Forelimb muscle (tissue), 1 donor: ENCODE measurements around the gene GLUL. TPM values are rescaled to one million over a fixed set of nuclear protein-coding genes. Genes with fewer than 3 reads are reported as not detected.
"Not testable (repeated sequence)": the region's sequence is repeated elsewhere in the genome, so short reads cannot be mapped to it uniquely, and the experiment has no call there.

ENCODE experiments used
- DNase-seq: peaks from one replicate; pipeline ENCODE4 v3.0.0-alpha.2; 2013; ENCODE audit warnings: low read depth
- polyA plus RNA-seq: library from polyadenylated mRNA; unstranded; fragments of 120-200 nt; gene quantifications from one replicate; pipeline ENCODE4 v1.2.1, GENCODE V29; 2013; ENCODE audit not compliant: insufficient read length

GLUL gene
- polyA plus RNA-seq, 1 donor: 438 TPM

- DNase-seq: no peak
Measured at GRCh38 chr1:182394055-182394775, 2.6 kb upstream of the GLUL start.

GRCh38 chr1:182392050-182393028, 749 bp upstream of the GLUL start:
- DNase-seq: no peak

GRCh38 chr1:182391028-182391361, 595 bp downstream of the GLUL start:
- DNase-seq: no peak

GRCh38 chr1:182389619-182390047, 2.0 kb downstream of the GLUL start:
- no peak for DNase-seq

GRCh38 chr1:182388392-182389134, 3.0 kb downstream of the GLUL start:
- DNase-seq: no peak

GRCh38 chr1:182387566-182387965, 4.0 kb downstream of the GLUL start:
- no peak for DNase-seq

- no peak for DNase-seq
Measured at GRCh38 chr1:182386980-182387379, 4.6 kb downstream of the GLUL start.

- no peak for DNase-seq
Measured at GRCh38 chr1:182385885-182386853, 5.4 kb downstream of the GLUL start.

- no peak for DNase-seq
Measured at GRCh38 chr1:182384387-182384960, 7.1 kb downstream of the GLUL start.

- no peak for DNase-seq
Measured at GRCh38 chr1:182383934-182384333, 7.7 kb downstream of the GLUL start.

- DNase-seq: no peak
Measured at GRCh38 chr1:182383037-182383661, 8.4 kb downstream of the GLUL start.

GRCh38 chr1:182381962-182382819, 9.4 kb downstream of the GLUL start:
- no peak for DNase-seq

GRCh38 chr1:182380199-182380598, 11.4 kb downstream of the GLUL start:
- DNase-seq: no peak

GRCh38 chr1:182379781-182380180, 11.8 kb downstream of the GLUL start:
- DNase-seq: not testable (repeated sequence)

- no peak for DNase-seq
Measured at GRCh38 chr1:182376936-182377574, 14.5 kb downstream of the GLUL start.

GRCh38 chr1:182374101-182374834, 17.3 kb downstream of the GLUL start:
- no peak for DNase-seq

- no peak for DNase-seq
Measured at GRCh38 chr1:182370532-182370931, 21.1 kb downstream of the GLUL start.

- no peak for DNase-seq
Measured at GRCh38 chr1:182368903-182369302, 22.7 kb downstream of the GLUL start.
